ENCODE measurements around the gene MMEL1.
"Not testable (repeated sequence)": the region's sequence is repeated elsewhere in the genome, so short reads cannot be mapped to it uniquely, and the experiment has no call there.

MMEL1 gene

DNA sequence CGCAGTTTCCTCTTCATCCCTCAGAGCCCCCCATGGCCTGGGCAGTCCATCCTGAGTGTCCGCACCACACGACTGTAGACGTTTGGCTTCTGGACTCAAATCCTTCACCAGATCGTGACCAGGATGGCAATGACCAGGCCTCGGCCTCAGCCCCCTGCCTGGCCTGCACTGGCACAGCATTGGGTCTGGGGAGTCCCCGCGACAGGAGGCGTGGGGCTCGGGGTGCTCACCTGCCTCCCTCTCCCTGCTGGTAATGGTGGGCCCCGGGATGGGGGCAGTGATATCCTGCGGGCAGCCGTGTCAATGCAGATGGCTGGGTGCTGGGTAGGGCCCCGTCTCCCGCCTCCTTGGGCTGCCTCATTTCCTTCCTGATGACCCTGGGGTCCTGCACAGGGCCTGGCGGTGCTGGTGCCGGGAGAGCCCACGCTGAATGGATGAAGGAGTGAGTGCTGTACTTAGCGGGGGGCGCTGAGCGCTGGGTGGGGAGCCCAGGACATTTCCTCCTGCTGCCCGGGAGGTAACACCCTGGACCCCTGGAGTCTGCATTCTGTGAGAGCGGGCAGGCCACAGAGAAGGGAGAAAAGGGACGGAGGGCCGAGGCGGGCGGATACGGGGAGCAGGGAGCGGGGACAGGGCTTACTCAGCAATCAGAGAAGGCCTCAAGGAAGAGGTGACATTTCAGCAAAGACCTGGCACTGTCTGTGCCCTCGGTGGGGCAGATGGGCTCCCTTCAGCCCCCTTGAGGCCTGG, 78.8 kb downstream of the MMEL1 start:
- no peak for DNase-seq (ENCODE audit: low read depth)
- TF ChIP-seq, protein P1, sequence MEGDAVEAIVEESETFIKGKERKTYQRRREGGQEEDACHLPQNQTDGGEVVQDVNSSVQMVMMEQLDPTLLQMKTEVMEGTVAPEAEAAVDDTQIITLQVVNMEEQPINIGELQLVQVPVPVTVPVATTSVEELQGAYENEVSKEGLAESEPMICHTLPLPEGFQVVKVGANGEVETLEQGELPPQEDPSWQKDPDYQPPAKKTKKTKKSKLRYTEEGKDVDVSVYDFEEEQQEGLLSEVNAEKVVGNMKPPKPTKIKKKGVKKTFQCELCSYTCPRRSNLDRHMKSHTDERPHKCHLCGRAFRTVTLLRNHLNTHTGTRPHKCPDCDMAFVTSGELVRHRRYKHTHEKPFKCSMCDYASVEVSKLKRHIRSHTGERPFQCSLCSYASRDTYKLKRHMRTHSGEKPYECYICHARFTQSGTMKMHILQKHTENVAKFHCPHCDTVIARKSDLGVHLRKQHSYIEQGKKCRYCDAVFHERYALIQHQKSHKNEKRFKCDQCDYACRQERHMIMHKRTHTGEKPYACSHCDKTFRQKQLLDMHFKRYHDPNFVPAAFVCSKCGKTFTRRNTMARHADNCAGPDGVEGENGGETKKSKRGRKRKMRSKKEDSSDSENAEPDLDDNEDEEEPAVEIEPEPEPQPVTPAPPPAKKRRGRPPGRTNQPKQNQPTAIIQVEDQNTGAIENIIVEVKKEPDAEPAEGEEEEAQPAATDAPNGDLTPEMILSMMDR (conservative IDR thresholded peaks at IDR 0.05; ENCODE audit: control insufficient read depth, insufficient read depth, low read depth, low read length): no peak
- no peak overlapping the region for H3K4me3 ChIP-seq (ENCODE audit: control insufficient read depth, low read depth, low read length)

GRCh38 chr1:2553076-2553475, 79.7 kb downstream of the MMEL1 start:
- not testable (repeated sequence) for H3K4me3 ChIP-seq (ENCODE audit: control insufficient read depth, low read depth, low read length); DNase-seq (ENCODE audit: low read depth)

- TF ChIP-seq, protein P1 (conservative IDR thresholded peaks at IDR 0.05; ENCODE audit: control insufficient read depth, insufficient read depth, low read depth, low read length): no peak
Observed at GRCh38 chr1:2552189-2552588, 80.6 kb downstream of the MMEL1 start.

DNA sequence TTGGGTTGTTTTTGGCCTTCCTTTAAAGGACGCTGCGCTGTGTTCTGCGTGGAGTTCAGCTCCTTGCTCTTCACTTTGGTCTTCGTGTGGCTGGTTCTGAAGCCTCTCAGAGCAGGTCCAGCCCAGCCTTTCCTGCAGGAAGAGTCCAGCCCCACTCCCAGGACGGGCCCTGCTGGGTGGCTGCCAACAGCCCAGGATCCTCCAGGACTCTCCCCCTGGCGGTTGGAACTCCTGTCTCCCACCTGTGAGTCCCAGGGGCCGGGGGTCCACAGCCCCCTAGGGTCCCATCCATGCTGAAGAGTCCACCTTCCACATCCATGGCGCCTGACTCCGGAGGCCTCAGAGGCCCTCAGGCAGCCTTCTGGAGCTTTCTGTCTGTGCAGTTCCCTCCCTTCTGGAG, 81.3 kb downstream of the MMEL1 start:
- not testable (repeated sequence) for H3K4me3 ChIP-seq (ENCODE audit: control insufficient read depth, low read depth, low read length); DNase-seq (ENCODE audit: low read depth)

More at GRCh38 chr1:2552189-2552588, 80.6 kb downstream of the MMEL1 start:
- DNase-seq (ENCODE audit: low read depth): no peak
- H3K4me3 ChIP-seq (ENCODE audit: control insufficient read depth, low read depth, low read length): no peak overlapping the region

DNA sequence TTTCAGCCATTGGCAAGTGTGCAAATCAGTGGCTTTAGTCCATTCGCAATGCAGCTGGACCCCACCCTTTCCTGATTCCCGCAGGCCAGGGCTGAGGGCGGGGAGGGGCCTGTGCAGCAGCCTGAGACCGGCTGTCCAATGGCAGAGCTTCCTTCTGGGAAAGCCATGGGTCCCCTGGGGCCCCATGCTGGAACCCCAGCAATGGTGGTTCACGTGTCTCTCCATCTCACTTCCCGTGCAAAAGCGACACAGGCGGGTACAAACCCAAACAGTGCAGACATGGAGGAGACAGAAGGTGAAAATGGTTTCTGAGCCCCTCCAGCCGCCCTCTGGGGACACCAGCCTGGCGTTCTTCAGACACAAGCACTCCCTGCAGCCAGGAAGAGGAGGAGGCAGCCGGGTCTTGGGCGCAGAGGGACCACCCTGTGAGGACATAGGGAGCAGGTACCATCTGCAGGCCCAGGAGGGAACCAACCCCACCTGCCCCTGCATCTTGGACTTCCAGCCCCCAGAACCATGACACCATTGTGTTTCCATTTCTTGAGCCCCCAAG, 82.4 kb downstream of the MMEL1 start:
- DNase-seq (ENCODE audit: low read depth); H3K4me3 ChIP-seq (ENCODE audit: control insufficient read depth, low read depth, low read length): not testable (repeated sequence)

- not testable (repeated sequence) for DNase-seq (ENCODE audit: low read depth); H3K4me3 ChIP-seq (ENCODE audit: control insufficient read depth, low read depth, low read length)
Observed at GRCh38 chr1:2549367-2550029, 83.3 kb downstream of the MMEL1 start.

DNA sequence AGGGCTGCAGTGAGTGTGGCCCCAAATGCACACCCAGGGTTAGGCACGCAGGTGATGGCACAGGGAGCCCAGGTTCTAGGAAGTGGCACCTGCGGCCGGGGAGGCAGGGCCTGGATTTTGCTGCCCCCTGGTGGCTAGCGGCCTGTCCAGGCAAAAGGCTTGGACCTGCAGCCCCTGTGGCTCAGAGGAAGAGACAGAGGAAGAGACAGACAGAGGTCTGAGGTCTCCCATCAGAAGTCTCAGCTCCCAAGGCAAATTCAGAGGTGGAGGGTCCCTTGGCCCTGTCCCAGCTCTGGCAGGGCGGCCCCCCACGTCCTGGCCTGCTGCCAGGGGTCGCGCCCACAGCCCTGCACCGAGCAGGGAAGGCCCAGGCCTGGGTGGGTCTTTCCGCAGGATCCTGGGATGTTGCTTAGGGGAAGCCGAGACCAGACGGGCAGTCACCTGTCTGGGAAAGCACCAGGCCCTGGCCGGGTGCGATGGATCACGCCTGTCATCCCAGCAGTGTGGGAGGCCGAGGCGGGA, 84.7 kb downstream of the MMEL1 start:
- no peak overlapping the region for H3K4me3 ChIP-seq (ENCODE audit: control insufficient read depth, low read depth, low read length)
- TF ChIP-seq, protein P1 (conservative IDR thresholded peaks at IDR 0.05; ENCODE audit: control insufficient read depth, insufficient read depth, low read depth, low read length): peak; percentile 84
- DNase-seq (ENCODE audit: low read depth): peak; percentile 57

GRCh38 chr1:2547210-2548067, 85.4 kb downstream of the MMEL1 start:
- DNase-seq (ENCODE audit: low read depth): no peak
- TF ChIP-seq, protein P1 (conservative IDR thresholded peaks at IDR 0.05; ENCODE audit: control insufficient read depth, insufficient read depth, low read depth, low read length): no peak
- H3K4me3 ChIP-seq (ENCODE audit: control insufficient read depth, low read depth, low read length): no peak overlapping the region
